ENCODE measurements around the gene CHAF1A.

CHAF1A gene

DNA sequence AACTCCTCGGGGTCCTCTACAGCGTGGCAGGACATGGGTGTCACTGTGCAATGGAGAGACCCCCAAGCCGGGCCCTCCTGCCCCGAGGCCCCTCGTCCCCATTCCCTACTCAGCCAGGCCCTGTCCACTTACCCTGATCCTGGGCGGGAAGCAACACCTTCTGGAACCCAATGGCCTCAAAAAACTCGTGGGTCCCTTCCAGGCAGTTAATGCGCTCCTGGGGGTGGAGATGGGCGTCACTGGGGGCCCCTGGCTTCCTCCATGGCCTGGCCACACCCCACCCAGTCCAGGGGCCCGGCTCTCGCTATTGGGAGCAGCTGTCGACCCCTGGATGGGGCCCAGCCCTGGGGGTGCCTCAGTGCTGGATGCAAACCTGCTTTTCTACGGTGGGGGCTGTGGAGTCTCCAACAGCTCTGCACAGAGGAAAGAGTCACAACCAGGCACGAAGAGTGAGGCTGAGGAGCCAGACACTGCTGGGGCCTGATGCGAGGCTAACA is 44.3 kb downstream of the CHAF1A start:
- ATAC-seq (ENCODE audit: insufficient read depth, low read depth) (no peak), DNase-seq (no peak)
- Histone ChIP-seq H3K9ac (ENCODE audit: low read depth, low read length) (no peak overlapping the region), H3K36me3 (ENCODE audit: insufficient read depth, low read length) (peaks cover 94% of the 10 kb centered on the region), H3K79me2 (ENCODE audit: insufficient read depth, low read length) (no peaks in the 10 kb centered on the region; the same call in 1 of the 2 replicates), H3K4me2 (ENCODE audit: insufficient read depth, low read length) (no peak overlapping the region), H3K27ac (ENCODE audit: low read length) (no peak overlapping the region), H3K4me3 (ENCODE audit: low read depth in 1 of 2, low read length in 2 of 2) (no peak overlapping the region), H3K9me3 (ENCODE audit: insufficient read depth, low read length, severe bottlenecking) (no peaks in the 10 kb centered on the region), H3K4me1 (ENCODE audit: insufficient read depth, low read length) (no peaks in the 10 kb centered on the region), H3K27me3 (ENCODE audit: insufficient read depth, low read length, poor library complexity) (no peaks in the 10 kb centered on the region), H4K20me1 (ENCODE audit: insufficient read depth, low read length) (peaks cover 72% of the 10 kb centered on the region), H2AFZ (ENCODE audit: low read depth, low read length) (no peak overlapping the region)
- TF ChIP-seq, protein P1, sequence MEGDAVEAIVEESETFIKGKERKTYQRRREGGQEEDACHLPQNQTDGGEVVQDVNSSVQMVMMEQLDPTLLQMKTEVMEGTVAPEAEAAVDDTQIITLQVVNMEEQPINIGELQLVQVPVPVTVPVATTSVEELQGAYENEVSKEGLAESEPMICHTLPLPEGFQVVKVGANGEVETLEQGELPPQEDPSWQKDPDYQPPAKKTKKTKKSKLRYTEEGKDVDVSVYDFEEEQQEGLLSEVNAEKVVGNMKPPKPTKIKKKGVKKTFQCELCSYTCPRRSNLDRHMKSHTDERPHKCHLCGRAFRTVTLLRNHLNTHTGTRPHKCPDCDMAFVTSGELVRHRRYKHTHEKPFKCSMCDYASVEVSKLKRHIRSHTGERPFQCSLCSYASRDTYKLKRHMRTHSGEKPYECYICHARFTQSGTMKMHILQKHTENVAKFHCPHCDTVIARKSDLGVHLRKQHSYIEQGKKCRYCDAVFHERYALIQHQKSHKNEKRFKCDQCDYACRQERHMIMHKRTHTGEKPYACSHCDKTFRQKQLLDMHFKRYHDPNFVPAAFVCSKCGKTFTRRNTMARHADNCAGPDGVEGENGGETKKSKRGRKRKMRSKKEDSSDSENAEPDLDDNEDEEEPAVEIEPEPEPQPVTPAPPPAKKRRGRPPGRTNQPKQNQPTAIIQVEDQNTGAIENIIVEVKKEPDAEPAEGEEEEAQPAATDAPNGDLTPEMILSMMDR (IDR thresholded peaks at IDR 0.05; ENCODE audit: borderline replicate concordance, extremely low read depth, low read length, poor library complexity, severe bottlenecking), result no peak
- TF ChIP-seq EZH2 (IDR thresholded peaks at IDR 0.05; ENCODE audit: borderline replicate concordance, low read depth, low read length, severe bottlenecking), result no peak

DNA sequence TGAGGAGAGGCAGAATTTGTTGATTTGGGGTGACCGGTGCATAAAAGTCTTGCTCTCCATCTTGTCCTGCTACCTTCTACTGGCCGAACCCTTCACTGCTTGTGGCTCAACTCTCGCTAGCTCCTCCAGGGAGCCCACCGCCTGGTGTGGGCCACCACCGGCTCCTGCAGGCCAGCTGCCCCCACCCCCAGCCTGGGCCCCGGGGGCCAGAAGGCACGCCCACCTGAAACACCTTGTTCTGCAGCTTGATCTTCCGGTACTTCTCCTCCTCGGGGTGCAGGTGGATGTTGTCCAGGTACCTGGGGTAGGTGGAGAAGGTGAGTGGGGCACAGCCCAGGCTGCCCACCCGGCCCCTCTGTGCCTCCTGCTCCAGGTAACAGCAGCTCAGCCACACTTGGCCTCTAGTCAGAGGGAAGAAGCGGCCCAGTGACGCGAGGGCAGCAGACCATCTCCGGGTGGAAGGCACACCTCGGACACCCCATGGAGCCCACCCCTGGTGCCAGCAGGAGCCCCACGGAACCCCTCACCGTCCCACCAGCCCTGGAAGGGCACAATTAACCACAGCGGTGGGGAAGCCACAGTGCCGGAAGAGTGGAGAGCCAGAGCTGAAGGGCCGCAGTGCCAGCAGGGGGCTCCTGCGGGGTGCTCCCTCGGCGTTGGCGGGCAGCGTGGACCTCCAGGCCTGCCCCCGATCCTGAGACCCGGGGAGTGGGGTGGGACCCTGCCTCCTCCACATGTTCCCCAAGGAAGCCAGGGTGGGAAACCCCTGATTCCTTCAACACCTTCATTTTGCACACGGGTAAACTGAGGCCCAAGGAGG is 45.1 kb downstream of the CHAF1A start:
- Histone ChIP-seq H3K4me1 (ENCODE audit: insufficient read depth, low read length) (no peaks in the 10 kb centered on the region), H3K27ac (ENCODE audit: low read length) (no peak overlapping the region), H3K27me3 (ENCODE audit: insufficient read depth, low read length, poor library complexity) (no peaks in the 10 kb centered on the region), H3K9me3 (ENCODE audit: insufficient read depth, low read length, severe bottlenecking) (no peaks in the 10 kb centered on the region), H4K20me1 (ENCODE audit: insufficient read depth, low read length) (peaks cover 69% of the 10 kb centered on the region), H3K4me3 (ENCODE audit: low read depth in 1 of 2, low read length in 2 of 2) (no peak overlapping the region), H2AFZ (ENCODE audit: low read depth, low read length) (no peak overlapping the region), H3K79me2 (ENCODE audit: insufficient read depth, low read length) (no peaks in the 10 kb centered on the region; the same call in 1 of the 2 replicates), H3K9ac (ENCODE audit: low read depth, low read length) (no peak overlapping the region), H3K4me2 (ENCODE audit: insufficient read depth, low read length) (no peak overlapping the region), H3K36me3 (ENCODE audit: insufficient read depth, low read length) (peaks cover 92% of the 10 kb centered on the region)
- ATAC-seq (ENCODE audit: insufficient read depth, low read depth) (no peak), DNase-seq (no peak)
- no peak for TF ChIP-seq EZH2 (IDR thresholded peaks at IDR 0.05; ENCODE audit: borderline replicate concordance, low read depth, low read length, severe bottlenecking)

DNA sequence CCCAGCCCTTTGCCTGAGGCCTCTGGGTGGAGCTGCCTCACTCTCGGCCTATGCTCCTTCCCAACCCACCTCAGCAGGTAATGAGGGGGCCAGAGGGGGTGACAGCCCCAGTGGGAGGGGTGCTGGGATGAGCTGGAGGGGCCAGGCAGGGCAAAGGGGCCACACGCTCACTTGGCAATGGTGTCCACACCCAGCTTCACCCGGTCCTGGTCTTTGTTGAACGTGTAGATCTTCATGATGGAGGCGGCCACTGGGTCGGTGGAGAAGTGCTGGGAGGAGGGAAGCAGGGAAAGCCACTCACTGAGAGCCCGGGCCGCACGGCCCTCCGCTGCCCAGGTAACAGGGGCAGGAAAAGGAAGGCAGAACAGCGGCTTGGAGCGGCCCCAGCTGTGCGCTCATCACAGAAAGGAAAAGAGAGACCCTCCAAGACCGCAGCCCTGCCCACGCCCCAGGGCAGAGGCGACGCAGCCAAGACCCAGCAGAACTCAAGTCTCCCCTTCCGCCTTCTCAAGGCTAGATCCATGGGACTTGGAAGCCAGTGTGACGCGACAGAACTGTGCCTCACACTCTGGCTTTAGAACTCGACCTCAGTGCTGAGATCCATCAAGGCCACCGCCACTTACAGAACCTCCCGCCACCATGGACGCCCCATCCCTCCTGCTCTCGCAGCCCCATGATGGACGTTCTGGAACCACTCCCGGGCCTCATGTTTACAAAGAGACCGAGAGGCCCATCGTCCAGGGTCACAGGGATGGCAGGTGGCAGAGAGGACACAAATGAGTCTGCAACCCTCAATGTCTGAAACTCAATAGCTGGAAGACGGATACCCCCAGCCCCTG is 45.9 kb downstream of the CHAF1A start:
- Histone ChIP-seq H3K27me3 (ENCODE audit: insufficient read depth, low read length, poor library complexity) (no peaks in the 10 kb centered on the region), H4K20me1 (ENCODE audit: insufficient read depth, low read length) (peaks cover 66% of the 10 kb centered on the region), H3K79me2 (ENCODE audit: insufficient read depth, low read length) (no peaks in the 10 kb centered on the region; the same call in 1 of the 2 replicates), H3K36me3 (ENCODE audit: insufficient read depth, low read length) (peaks cover 92% of the 10 kb centered on the region), H3K9me3 (ENCODE audit: insufficient read depth, low read length, severe bottlenecking) (no peaks in the 10 kb centered on the region), H3K4me2 (ENCODE audit: insufficient read depth, low read length) (no peak overlapping the region), H2AFZ (ENCODE audit: low read depth, low read length) (no peak overlapping the region), H3K4me1 (ENCODE audit: insufficient read depth, low read length) (no peaks in the 10 kb centered on the region), H3K27ac (ENCODE audit: low read length) (no peak overlapping the region), H3K9ac (ENCODE audit: low read depth, low read length) (no peak overlapping the region), H3K4me3 (ENCODE audit: low read depth in 1 of 2, low read length in 2 of 2) (no peak overlapping the region)
- no peak for TF ChIP-seq EZH2 (IDR thresholded peaks at IDR 0.05; ENCODE audit: borderline replicate concordance, low read depth, low read length, severe bottlenecking)
- TF ChIP-seq, protein P1 (IDR thresholded peaks at IDR 0.05; ENCODE audit: borderline replicate concordance, extremely low read depth, low read length, poor library complexity, severe bottlenecking), result no peak
- no peak for ATAC-seq (ENCODE audit: insufficient read depth, low read depth)
- DNase-seq, result no peak
